Right atrium auricular region (tissue), 2 donors: ENCODE results near the gene LHX4. TPM values are rescaled to one million over a fixed set of nuclear protein-coding genes. Genes with fewer than 3 reads are reported as not detected.

ENCODE experiments used
- DNase-seq: peaks from one replicate; pipeline ENCODE4 v3.0.0-alpha.2; 2019; ENCODE audit warnings: low spot score
- H3K27ac ChIP-seq, 2 donors: fragments of 200-600 bp; sonication (generic); 1 replicate in 1 of 2; 2 replicates in 1 of 2; pipeline ENCODE4 v1.5.1; 2016 to 2019
- H3K27me3 ChIP-seq, 2 donors: fragments of 200-600 bp; sonication (generic); one replicate each; pipeline versions ENCODE4 v1.5.1 to v1.6.0; 2017 to 2019
- H3K36me3 ChIP-seq: fragments of 200-600 bp; sonication (generic); one replicate; pipeline ENCODE4 v1.5.1; 2016
- H3K4me1 ChIP-seq, 2 donors: fragments of 200-600 bp; sonication (generic); one replicate each; pipeline versions ENCODE4 v1.5.1 to v1.6.0; 2017 to 2019
- H3K4me3 ChIP-seq, 2 donors: fragments of 200-600 bp; sonication (generic); 1 replicate in 1 of 2; 2 replicates in 1 of 2; pipeline ENCODE4 v1.5.1; 2017 to 2019; ENCODE audit warnings: mild to moderate bottlenecking in 1 of 2, moderate library complexity in 1 of 2
- H3K9me3 ChIP-seq, 2 donors: fragments of 200-600 bp; sonication (generic); one replicate each; pipeline ENCODE4 v1.5.1; 2019
- total RNA-seq, 2 donors: library from RNA; depleted of rRNA; stranded (reverse); fragments of >200 nt; gene quantifications; one replicate each; pipeline ENCODE4 v1.1.0, GENCODE V29; 2016
- TF ChIP-seq, protein P1 (sequence below), 2 donors: fragments of 200-600 bp; sonication (generic); IDR thresholded peaks; one replicate each; pipeline ENCODE4 v1.5.1; 2019; ENCODE audit warnings: antibody characterized with exemption in 2 of 2

The LHX4 gene
- total RNA-seq, 2 donors from 2014 or later = not detected

DNA sequence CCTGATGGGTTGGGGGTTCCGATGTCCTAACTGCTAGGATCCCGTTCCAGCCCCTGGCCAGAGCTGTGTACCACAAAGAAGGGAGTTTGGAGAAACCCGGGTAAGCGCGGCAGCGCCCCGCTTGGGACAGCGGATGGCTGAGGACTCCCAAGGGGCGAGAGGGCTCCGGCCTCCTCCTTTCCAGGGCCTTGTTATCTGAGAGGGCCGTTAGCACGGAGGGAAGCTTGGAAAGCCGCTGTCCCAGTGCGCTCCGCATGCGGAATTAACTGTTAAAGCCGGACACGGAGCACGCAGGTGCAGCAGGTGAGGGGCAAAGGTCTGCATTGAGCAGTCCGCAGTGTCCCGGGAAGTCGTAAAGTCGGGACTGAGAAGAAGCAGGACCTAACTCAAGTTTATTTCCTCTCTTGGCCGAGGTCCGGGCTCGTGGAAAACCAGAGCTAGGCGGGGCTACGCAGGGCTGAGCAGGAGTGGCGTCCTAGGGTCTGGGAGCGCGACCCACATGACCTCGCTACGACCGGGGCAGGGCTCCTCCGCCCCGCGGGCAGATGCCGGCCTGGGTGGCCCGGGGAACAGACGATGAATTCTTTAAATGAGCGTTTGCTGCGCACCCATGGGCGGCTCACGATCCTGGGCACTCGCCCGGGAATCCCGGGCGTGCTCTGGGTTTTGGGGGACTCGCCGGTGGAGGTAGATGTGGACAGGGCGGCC, 4.5 kb downstream of the LHX4 start:
- Histone ChIP-seq H3K27ac (no peak overlapping the region), H3K36me3 (no peaks in the 10 kb centered on the region), H3K4me3 (peak overlapping the region in 1 of 2 donors; percentile 23), H3K27me3 (peaks cover 76 to 90% of the 10 kb centered on the region in 2 donors), H3K9me3 (no peaks in the 10 kb centered on the region), H3K4me1 (peaks cover 0 to 58% of the 10 kb centered on the region in 2 donors)
- no peak for DNase-seq
- TF ChIP-seq, protein P1, sequence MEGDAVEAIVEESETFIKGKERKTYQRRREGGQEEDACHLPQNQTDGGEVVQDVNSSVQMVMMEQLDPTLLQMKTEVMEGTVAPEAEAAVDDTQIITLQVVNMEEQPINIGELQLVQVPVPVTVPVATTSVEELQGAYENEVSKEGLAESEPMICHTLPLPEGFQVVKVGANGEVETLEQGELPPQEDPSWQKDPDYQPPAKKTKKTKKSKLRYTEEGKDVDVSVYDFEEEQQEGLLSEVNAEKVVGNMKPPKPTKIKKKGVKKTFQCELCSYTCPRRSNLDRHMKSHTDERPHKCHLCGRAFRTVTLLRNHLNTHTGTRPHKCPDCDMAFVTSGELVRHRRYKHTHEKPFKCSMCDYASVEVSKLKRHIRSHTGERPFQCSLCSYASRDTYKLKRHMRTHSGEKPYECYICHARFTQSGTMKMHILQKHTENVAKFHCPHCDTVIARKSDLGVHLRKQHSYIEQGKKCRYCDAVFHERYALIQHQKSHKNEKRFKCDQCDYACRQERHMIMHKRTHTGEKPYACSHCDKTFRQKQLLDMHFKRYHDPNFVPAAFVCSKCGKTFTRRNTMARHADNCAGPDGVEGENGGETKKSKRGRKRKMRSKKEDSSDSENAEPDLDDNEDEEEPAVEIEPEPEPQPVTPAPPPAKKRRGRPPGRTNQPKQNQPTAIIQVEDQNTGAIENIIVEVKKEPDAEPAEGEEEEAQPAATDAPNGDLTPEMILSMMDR (IDR thresholded peaks at IDR 0.05) = no peak

DNA sequence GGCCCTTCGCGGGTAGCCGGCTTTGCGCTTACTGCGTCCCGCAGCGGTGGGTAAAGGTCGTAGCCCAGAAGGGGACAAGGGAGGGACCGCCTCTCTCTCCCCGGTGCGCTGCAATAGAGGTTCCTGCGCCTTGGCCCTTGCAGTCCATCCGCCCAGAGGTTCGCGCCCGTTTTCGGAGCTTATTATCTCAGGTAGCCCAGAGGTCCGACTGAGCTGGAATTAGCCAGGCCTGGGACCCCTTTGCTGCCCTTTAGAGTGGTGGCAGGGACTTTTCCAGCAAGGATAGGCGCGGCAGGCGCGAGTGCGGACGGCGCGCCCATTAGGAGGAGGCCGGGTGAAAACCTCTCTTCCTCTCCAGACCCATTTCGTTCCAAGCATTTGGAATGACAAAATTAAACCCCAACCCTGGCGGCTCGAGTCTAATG, 5.0 kb downstream of the LHX4 start:
- Histone ChIP-seq H3K27ac (no peak overlapping the region), H3K36me3 (no peaks in the 10 kb centered on the region), H3K9me3 (no peaks in the 10 kb centered on the region), H3K4me1 (peaks cover 0 to 54% of the 10 kb centered on the region in 2 donors), H3K27me3 (peaks cover 77 to 92% of the 10 kb centered on the region in 2 donors), H3K4me3 (peak overlapping the region in 1 of 2 donors; percentile 23)
- DNase-seq = no peak
- TF ChIP-seq, protein P1 (IDR thresholded peaks at IDR 0.05) = no peak

DNA sequence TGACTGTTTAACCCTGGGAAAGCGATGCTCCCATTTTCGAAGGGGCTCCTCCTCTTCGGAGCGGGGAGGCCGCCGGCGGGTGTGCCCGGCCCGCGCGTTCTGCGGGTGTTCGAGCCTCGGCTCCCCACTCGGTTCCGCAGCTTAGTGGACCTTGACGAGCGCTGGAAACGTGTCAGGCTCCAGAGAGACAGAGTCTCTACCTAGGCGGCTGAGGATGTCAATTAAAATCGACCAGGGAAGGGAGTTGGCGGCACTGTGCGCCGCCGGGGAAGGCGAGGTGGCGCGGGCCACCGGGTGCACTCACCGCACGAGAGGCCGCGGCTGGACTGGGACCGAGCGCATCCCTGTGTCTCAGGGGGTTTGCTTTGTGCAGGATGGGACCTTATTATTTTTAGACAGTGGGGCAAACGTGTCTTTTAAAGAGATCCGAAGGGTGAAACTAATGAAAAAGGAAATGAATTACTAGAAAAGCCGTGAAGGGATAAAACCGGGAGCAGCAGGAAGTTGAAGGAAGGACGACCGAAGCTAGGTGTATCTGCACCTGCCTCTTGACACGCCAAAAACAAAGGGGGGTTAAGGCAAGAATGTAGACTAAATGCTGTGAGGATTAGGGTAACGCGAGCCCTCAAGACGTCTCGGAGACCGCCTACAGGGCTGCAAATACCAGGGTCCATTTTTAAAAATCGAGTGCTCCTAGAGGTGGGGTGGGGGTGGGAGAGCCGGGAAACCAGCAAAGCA, 5.6 kb downstream of the LHX4 start:
- DNase-seq = no peak
- no peak overlapping the region for H3K27ac ChIP-seq
- TF ChIP-seq, protein P1 (IDR thresholded peaks at IDR 0.05) = no peak
- H3K4me3 ChIP-seq = peak overlapping the region in 1 of 2 donors; percentile 23
- no peaks in the 10 kb centered on the region for H3K9me3 ChIP-seq
- H3K36me3 ChIP-seq = no peaks in the 10 kb centered on the region
- H3K27me3 ChIP-seq = peaks cover 80 to 92% of the 10 kb centered on the region in 2 donors
- peaks cover 0 to 48% of the 10 kb centered on the region in 2 donors for H3K4me1 ChIP-seq

DNA sequence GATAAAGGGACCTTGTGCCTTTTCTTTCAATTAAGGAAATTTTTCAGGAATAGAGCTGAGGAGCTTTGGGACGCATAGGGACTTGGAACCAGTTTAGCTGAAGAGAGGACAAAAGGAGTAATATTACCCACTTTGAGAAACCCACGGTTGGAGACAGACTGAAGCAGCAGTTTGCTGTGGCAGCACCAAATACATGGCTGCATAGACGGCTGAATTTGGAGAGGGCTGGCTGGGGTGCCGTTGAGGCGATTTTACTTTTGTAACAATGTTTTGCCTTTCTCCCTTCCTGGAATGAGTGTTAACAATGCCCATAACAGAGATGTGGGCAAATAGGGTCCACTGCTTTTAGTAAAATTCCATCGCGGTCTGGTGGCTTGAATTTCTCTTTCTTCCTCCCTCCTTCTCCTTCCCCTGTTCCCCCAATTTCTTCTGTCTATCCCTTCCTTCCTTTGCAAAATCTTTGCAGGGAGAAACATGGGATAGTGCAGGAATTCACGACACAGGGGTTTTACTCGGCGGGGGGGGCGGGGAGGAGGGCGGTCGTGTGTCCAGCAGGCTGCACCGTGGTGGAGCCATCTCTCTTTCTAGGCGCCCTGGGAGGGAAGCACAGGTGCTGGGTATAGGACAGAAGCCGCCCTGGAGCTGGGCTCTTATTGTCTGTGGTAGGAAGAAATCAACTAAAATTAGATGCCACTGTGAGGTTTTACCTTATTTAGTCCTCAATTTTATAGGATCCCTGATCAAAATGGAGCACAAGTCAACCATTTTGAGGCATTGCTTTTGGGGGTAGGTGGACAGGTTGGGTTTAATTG, 6.8 kb downstream of the LHX4 start:
- Histone ChIP-seq H3K9me3 (no peaks in the 10 kb centered on the region), H3K27ac (no peak overlapping the region), H3K4me3 (no peak overlapping the region), H3K36me3 (no peaks in the 10 kb centered on the region), H3K4me1 (peaks cover 0 to 35% of the 10 kb centered on the region in 2 donors), H3K27me3 (peaks cover 81 to 84% of the 10 kb centered on the region in 2 donors)
- TF ChIP-seq, protein P1 (IDR thresholded peaks at IDR 0.05) = no peak
- no peak for DNase-seq

DNA sequence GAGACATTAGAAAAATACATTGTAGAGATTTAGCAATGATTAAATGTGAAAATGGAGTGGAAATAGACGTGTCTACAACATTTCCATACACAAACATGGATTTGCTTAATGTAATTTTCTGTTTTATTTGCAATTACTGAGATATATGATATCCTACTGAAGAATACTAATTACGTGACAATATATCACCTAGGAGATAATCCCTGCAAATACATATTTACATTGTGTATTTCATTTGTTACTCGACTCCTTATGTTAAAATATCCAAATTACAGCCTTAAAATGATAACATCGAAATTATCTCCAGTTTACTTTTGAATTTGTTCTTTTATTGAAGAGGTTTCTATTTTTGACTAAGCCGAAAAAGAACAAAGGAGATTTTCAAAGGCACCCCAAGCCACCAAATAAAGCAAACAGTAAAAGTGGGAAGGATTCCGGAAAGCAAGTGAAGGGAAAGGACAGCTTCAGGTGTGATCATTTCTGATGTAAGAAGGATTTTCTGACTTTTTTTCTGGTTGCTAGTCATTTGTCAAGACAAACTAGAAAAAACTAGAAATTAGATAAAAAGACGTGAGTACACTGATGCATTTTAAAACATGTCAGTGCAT, 7.9 kb downstream of the LHX4 start:
- Histone ChIP-seq H3K4me1 (peaks cover 0 to 32% of the 10 kb centered on the region in 2 donors), H3K9me3 (no peaks in the 10 kb centered on the region), H3K27me3 (peaks cover 70 to 75% of the 10 kb centered on the region in 2 donors), H3K4me3 (no peak overlapping the region), H3K36me3 (no peaks in the 10 kb centered on the region), H3K27ac (no peak overlapping the region)
- TF ChIP-seq, protein P1 (IDR thresholded peaks at IDR 0.05) = no peak
- no peak for DNase-seq
